SKM-1 treated with dmso at 0.1 percent for 144 hours (cell line): ENCODE results near the gene ALG1.
"Not testable (repeated sequence)": the region's sequence is repeated elsewhere in the genome, so short reads cannot be mapped to it uniquely, and the experiment has no call there.

Experiments used
- DNase-seq: peaks from one replicate; lab custom pipeline; 2025; ENCODE audit not compliant: unreplicated experiment; lab: John Stamatoyannopoulos, UW

Gene ALG1

GRCh38 chr16:5072334-5073278, 963 bp downstream of the ALG1 start:
- DNase-seq, result no peak

- DNase-seq, result no peak
Observed at GRCh38 chr16:5073279-5073629, 1.6 kb downstream of the ALG1 start.

GRCh38 chr16:5073771-5074170, 2.1 kb downstream of the ALG1 start:
- DNase-seq, result not testable (repeated sequence)

- DNase-seq, result no peak
Observed at GRCh38 chr16:5075637-5076036, 4.0 kb downstream of the ALG1 start.

- no peak for DNase-seq
Observed at GRCh38 chr16:5077304-5077703, 5.7 kb downstream of the ALG1 start.

GRCh38 chr16:5078626-5079025, 7.0 kb downstream of the ALG1 start:
- DNase-seq, result no peak

GRCh38 chr16:5080461-5080860, 8.8 kb downstream of the ALG1 start:
- not testable (repeated sequence) for DNase-seq

GRCh38 chr16:5080996-5081395, 9.4 kb downstream of the ALG1 start:
- DNase-seq, result not testable (repeated sequence)

GRCh38 chr16:5083646-5084045, 12.0 kb downstream of the ALG1 start:
- DNase-seq, result not testable (repeated sequence)

- not testable (repeated sequence) for DNase-seq
Observed at GRCh38 chr16:5084099-5084731, 12.6 kb downstream of the ALG1 start.

GRCh38 chr16:5084802-5085201, 13.2 kb downstream of the ALG1 start:
- DNase-seq, result not testable (repeated sequence)

- DNase-seq, result not testable (repeated sequence)
Observed at GRCh38 chr16:5085716-5086115, 14.1 kb downstream of the ALG1 start.

- DNase-seq, result not testable (repeated sequence)
Observed at GRCh38 chr16:5088086-5088790, 16.6 kb downstream of the ALG1 start.

- not testable (repeated sequence) for DNase-seq
Observed at GRCh38 chr16:5088936-5089335, 17.3 kb downstream of the ALG1 start.

- not testable (repeated sequence) for DNase-seq
Observed at GRCh38 chr16:5089911-5090555, 18.4 kb downstream of the ALG1 start.

GRCh38 chr16:5090592-5090991, 18.9 kb downstream of the ALG1 start:
- not testable (repeated sequence) for DNase-seq

GRCh38 chr16:5093081-5093480, 21.4 kb downstream of the ALG1 start:
- not testable (repeated sequence) for DNase-seq

GRCh38 chr16:5093746-5094145, 22.1 kb downstream of the ALG1 start:
- DNase-seq, result not testable (repeated sequence)

- not testable (repeated sequence) for DNase-seq
Observed at GRCh38 chr16:5095145-5095830, 23.6 kb downstream of the ALG1 start.

GRCh38 chr16:5096437-5097060, 24.9 kb downstream of the ALG1 start:
- not testable (repeated sequence) for DNase-seq
